ENCODE data around the gene MARCHF9.

MARCHF9 gene

DNA sequence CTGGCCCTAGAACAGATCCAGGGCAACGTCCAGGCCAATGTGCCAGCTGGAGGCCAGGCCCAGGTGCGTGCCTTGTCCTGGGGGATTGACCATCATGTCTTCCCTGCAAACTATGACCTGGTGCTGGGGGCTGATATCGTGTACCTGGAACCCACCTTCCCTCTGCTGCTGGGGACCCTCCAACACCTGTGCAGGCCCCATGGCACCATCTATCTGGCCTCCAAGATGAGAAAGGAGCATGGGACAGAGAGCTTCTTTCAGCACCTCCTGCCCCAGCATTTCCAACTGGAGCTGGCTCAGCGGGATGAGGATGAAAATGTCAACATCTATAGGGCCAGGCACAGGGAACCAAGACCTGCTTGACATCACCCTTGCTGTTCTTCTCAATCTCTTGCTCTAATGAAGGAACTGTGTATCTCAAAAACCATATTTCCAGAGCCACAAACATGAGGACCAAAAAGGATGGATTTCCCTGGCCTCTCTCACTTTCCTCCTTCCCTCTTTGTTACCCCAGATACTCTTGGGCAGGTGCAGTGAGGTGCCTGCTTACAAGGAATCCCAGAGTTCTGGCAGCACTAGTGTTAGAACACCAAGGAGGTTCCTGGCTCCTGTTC is 25.5 kb downstream of the MARCHF9 start:
- no peak overlapping the region for H3K27ac Mint-ChIP-seq
- H3K4me1 Mint-ChIP-seq, result peaks cover 13% of the 10 kb centered on the region
- no peak overlapping the region for H3K4me3 Mint-ChIP-seq
- TF ChIP-seq CTCF (IDR thresholded peaks at IDR 0.05; ENCODE audit: unreplicated experiment in 3 of 3), result no peak
- no peaks in the 10 kb centered on the region for H3K27me3 Mint-ChIP-seq (ENCODE audit: low read depth)
- H3K9me3 Mint-ChIP-seq, result no peaks in the 10 kb centered on the region
- H3K36me3 Mint-ChIP-seq (ENCODE audit: low read depth), result peaks cover 15% of the 10 kb centered on the region

GRCh38 chr12:57781244-57781643 is 26.3 kb downstream of the MARCHF9 start:
- H3K4me1 Mint-ChIP-seq, result peaks cover 13% of the 10 kb centered on the region
- H3K36me3 Mint-ChIP-seq (ENCODE audit: low read depth), result peaks cover 12% of the 10 kb centered on the region
- no peaks in the 10 kb centered on the region for H3K27me3 Mint-ChIP-seq (ENCODE audit: low read depth)
- no peak for TF ChIP-seq CTCF (IDR thresholded peaks at IDR 0.05; ENCODE audit: unreplicated experiment in 3 of 3)
- H3K4me3 Mint-ChIP-seq, result no peak overlapping the region
- no peak overlapping the region for H3K27ac Mint-ChIP-seq
- no peaks in the 10 kb centered on the region for H3K9me3 Mint-ChIP-seq

GRCh38 chr12:57781801-57782200 is 26.9 kb downstream of the MARCHF9 start:
- Mint-ChIP-seq H3K36me3 (ENCODE audit: low read depth) (peaks cover 17% of the 10 kb centered on the region), H3K4me1 (peaks cover 13% of the 10 kb centered on the region), H3K27ac (no peak overlapping the region), H3K27me3 (ENCODE audit: low read depth) (no peaks in the 10 kb centered on the region), H3K4me3 (no peak overlapping the region), H3K9me3 (no peaks in the 10 kb centered on the region)
- TF ChIP-seq CTCF (IDR thresholded peaks at IDR 0.05; ENCODE audit: unreplicated experiment in 3 of 3), result no peak

DNA sequence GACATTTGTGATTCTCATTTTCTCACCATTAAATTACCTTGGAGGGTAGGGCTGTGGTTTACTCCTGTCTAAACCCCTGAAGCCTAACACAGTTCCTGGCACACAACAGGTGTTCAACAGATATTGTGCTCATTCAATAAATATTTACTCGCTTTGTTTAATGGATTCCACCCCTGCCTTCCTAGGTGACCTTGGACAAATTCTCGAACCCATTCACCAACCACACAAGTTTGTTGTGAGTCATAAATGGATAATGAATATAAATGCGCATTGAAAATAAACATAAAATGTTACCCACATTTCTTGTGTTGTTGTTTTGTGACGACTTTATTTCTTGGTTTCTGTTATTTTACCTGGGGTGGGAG is 27.3 kb downstream of the MARCHF9 start:
- H3K4me3 Mint-ChIP-seq, result peak overlapping the region; percentile 95 to 99 (median 98)
- peaks cover 13% of the 10 kb centered on the region for H3K4me1 Mint-ChIP-seq
- TF ChIP-seq CTCF (IDR thresholded peaks at IDR 0.05; ENCODE audit: unreplicated experiment in 3 of 3), result no peak
- H3K36me3 Mint-ChIP-seq (ENCODE audit: low read depth), result peaks cover 18% of the 10 kb centered on the region
- H3K27me3 Mint-ChIP-seq (ENCODE audit: low read depth), result no peaks in the 10 kb centered on the region
- H3K9me3 Mint-ChIP-seq, result no peaks in the 10 kb centered on the region
- H3K27ac Mint-ChIP-seq, result peak overlapping the region in 2 of 3 experiments; percentile 73 to 88

DNA sequence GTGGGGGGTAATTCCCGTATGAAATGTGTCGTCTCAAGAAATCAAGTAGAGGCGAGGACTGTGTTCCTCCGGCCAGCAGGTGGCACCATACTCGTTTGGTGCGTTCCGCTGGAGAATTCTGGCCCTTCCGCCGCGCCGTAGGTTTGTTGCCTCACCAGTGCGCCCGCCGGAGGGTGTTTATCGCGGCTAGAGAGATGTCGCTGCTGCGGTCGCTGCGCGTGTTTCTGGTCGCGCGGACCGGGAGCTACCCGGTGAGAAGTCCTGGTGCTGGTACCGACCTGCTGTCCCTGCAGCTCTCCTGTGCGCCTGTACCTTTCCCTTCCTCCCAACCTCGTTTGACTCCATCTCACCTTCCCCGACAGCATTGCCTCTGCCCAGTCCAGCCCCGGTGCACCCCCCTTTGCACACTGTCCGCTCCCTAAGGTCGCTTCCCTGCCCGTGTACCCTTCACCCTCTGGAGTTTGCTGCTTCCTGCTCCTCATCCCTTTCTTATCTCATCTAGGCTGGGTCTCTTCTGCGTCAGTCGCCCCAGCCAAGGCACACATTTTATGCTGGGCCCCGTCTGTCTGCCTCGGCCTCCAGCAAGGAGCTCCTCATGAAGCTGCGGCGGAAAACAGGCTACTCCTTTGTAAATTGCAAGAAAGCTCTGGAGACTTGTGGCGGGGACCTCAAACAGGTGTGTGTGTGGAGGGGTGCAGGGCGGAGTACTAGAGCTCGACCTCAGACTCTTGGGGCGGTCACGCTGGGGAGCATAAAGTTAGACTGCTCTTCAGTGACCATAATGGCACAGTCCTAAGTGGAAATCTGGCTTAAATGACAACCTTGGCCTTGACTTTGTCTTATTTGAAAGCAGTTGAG is 27.9 kb downstream of the MARCHF9 start, which contains the start of gene TSFM:
TSFM (plus strand) TSS at position 180 of the 858 bp plus-strand sequence; CDS start at position 195, 15 bp downstream.
- peaks cover 24% of the 10 kb centered on the region for H3K36me3 Mint-ChIP-seq (ENCODE audit: low read depth)
- peak; percentile 88 to 94 (median 88) for TF ChIP-seq CTCF (IDR thresholded peaks at IDR 0.05; ENCODE audit: unreplicated experiment in 3 of 3)
- peaks cover 13% of the 10 kb centered on the region for H3K4me1 Mint-ChIP-seq
- no peaks in the 10 kb centered on the region for H3K9me3 Mint-ChIP-seq
- peak within 1 kb of the TSS; percentile 95 to 99 (median 98) for H3K4me3 Mint-ChIP-seq
- H3K27me3 Mint-ChIP-seq (ENCODE audit: low read depth), result no peaks in the 10 kb centered on the region
- peak within 1 kb of the TSS; percentile 68 to 88 (median 73) for H3K27ac Mint-ChIP-seq
